ENCODE measurements around the gene EZR.

DNA sequence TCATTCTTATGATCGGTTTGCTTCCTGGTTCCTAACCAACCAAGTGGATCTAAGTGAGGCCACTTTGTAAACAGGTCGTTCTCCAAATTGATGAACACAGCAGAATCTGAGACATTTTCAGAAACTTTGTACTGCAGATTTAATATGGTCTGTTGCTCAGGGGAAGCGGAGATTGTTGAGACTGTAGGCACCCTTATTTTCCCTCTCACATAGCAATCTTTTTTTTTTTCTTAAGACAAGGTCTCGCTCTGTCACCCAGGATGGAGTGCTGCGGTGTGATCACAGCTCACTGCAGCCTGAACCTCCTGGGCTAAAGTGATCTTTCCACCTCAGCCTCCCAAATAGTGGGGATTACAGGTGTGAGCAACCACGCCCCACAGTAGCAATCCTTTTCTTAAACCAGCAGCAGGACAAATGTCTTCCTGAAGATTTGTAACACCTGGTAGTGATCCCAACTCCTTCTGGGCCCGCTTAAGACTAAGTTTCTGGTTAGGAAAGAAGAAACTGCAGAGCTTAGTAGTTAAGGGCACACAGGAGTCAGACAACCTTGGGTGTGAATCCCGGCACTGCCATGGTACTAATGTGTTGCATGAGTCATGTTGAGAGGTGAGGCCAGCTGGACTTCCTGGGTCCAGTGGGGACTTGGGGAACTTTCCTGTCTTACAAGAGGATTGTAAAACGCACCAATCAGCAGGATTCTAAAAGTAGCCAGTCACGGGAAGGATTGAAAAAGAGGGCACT lies 48.4 kb upstream of the EZR start:
- TF ChIP-seq, protein P1, sequence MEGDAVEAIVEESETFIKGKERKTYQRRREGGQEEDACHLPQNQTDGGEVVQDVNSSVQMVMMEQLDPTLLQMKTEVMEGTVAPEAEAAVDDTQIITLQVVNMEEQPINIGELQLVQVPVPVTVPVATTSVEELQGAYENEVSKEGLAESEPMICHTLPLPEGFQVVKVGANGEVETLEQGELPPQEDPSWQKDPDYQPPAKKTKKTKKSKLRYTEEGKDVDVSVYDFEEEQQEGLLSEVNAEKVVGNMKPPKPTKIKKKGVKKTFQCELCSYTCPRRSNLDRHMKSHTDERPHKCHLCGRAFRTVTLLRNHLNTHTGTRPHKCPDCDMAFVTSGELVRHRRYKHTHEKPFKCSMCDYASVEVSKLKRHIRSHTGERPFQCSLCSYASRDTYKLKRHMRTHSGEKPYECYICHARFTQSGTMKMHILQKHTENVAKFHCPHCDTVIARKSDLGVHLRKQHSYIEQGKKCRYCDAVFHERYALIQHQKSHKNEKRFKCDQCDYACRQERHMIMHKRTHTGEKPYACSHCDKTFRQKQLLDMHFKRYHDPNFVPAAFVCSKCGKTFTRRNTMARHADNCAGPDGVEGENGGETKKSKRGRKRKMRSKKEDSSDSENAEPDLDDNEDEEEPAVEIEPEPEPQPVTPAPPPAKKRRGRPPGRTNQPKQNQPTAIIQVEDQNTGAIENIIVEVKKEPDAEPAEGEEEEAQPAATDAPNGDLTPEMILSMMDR (IDR thresholded peaks at IDR 0.05): no peak
- TF ChIP-seq POLR2A (IDR thresholded peaks at IDR 0.05): no peak
- no peak for TF ChIP-seq EP300 (IDR thresholded peaks at IDR 0.05)

All from tibial nerve (tissue), 4 donors.